Measurements from ENCODE around the gene PEF1. TPM values are rescaled to one million over a fixed set of nuclear protein-coding genes. Genes with fewer than 3 reads are reported as not detected.

The PEF1 gene
- total RNA-seq, 1 experiment from 2014 or later = 88.4 TPM

- Histone ChIP-seq H2AFZ (ENCODE audit: low read length) (no peak overlapping the region), H3F3A (ENCODE audit: low read length, unreplicated experiment) (no peaks in the 10 kb centered on the region), H3K4me3 (ENCODE audit: low read length) (no peak overlapping the region), H4K20me1 (ENCODE audit: low read length) (peaks cover 6% of the 10 kb centered on the region; the same call in 1 of the 2 replicates), H3K9me3 (ENCODE audit: low read length) (no peaks in the 10 kb centered on the region), H3K27me3 (ENCODE audit: low read length) (no peaks in the 10 kb centered on the region), H3K4me2 (ENCODE audit: low read length) (no peak overlapping the region; the same call in 1 of the 2 replicates), H3K27ac (ENCODE audit: low read length) (peak overlapping the region; percentile 14; the same call in 1 of the 2 replicates), H3K4me1 (ENCODE audit: insufficient read depth, low read length) (peaks cover 73% of the 10 kb centered on the region), H3K36me3 (ENCODE audit: low read depth, low read length) (peaks cover 38% of the 10 kb centered on the region), H3K79me2 (ENCODE audit: low read length) (peaks cover 35% of the 10 kb centered on the region), H3K9me2 (replicated peaks; ENCODE audit: low read length) (no peaks in the 10 kb centered on the region), H3K9ac (ENCODE audit: low read length) (no peak overlapping the region)
- DNase-seq = peak; percentile 35
- intact Hi-C loops (cut with micrococcal nuclease) = no loop called here
- no TSS peak for BruUV-seq (replicated peaks)
- ATAC-seq = no peak
- ChIA-PET CTCF (no interaction called here), POLR2A (ENCODE audit: unreplicated experiment) (no interaction called here)
- TF ChIP-seq EZH2phosphoT487 (IDR thresholded peaks at IDR 0.05; ENCODE audit: borderline replicate concordance, low read length) (no peak), EZH2 (IDR thresholded peaks at IDR 0.05; ENCODE audit: low read length, unreplicated experiment) (no peak), CTCF (conservative IDR thresholded peaks at IDR 0.05; ENCODE audit: low read depth, low read length) (no peak)
These were observed 60.4 kb downstream of the PEF1 start for GRCh38 chr1:31583995-31584868.

- BruUV-seq (replicated peaks) = no TSS peak
- Histone ChIP-seq H3F3A (ENCODE audit: low read length, unreplicated experiment) (no peaks in the 10 kb centered on the region), H3K79me2 (ENCODE audit: low read length) (peaks cover 42% of the 10 kb centered on the region), H2AFZ (ENCODE audit: low read length) (no peak overlapping the region), H3K36me3 (ENCODE audit: low read depth, low read length) (peaks cover 38% of the 10 kb centered on the region), H3K9ac (ENCODE audit: low read length) (no peak overlapping the region), H3K4me3 (ENCODE audit: low read length) (no peak overlapping the region), H3K4me1 (ENCODE audit: insufficient read depth, low read length) (peaks cover 68% of the 10 kb centered on the region), H3K9me3 (ENCODE audit: low read length) (no peaks in the 10 kb centered on the region), H3K9me2 (replicated peaks; ENCODE audit: low read length) (no peaks in the 10 kb centered on the region), H3K27ac (ENCODE audit: low read length) (peak overlapping the region; percentile 14; the same call in 1 of the 2 replicates), H3K4me2 (ENCODE audit: low read length) (no peak overlapping the region; the same call in 1 of the 2 replicates), H4K20me1 (ENCODE audit: low read length) (peaks cover 10% of the 10 kb centered on the region; the same call in 1 of the 2 replicates), H3K27me3 (ENCODE audit: low read length) (no peaks in the 10 kb centered on the region)
- TF ChIP-seq EZH2 (IDR thresholded peaks at IDR 0.05; ENCODE audit: low read length, unreplicated experiment) (no peak), CTCF (conservative IDR thresholded peaks at IDR 0.05; ENCODE audit: low read depth, low read length) (no peak), EZH2phosphoT487 (IDR thresholded peaks at IDR 0.05; ENCODE audit: borderline replicate concordance, low read length) (no peak)
- ChIA-PET CTCF (interaction anchor here (0.7 kb wide), 1 partner anchor 10 kb away, joined by 3 read pairs; no protein-coding TSS in a partner anchor), POLR2A (ENCODE audit: unreplicated experiment) (no interaction called here)
- DNase-seq (no peak), ATAC-seq (no peak)
- intact Hi-C loops (cut with micrococcal nuclease) = no loop called here
These were observed 61.3 kb downstream of the PEF1 start for GRCh38 chr1:31583082-31583994.
